Sigmoid colon (tissue), 4 donors: Measurements from ENCODE around the gene EIF4E2.

ENCODE experiments used
- CTCF ChIP-seq, 4 experiments: fragments of 450-650 bp in 3 of 4; fragments of 200-600 bp in 1 of 4; IDR thresholded peaks; one replicate each; pipeline ENCODE4 v1.5.1; 2016 to 2019; ENCODE audit warnings: antibody characterized with exemption in 4 of 4, mild to moderate bottlenecking in 3 of 4, moderate library complexity in 2 of 4
- EP300 ChIP-seq, 4 donors: sonication (generic); formaldehyde crosslinking; IDR thresholded peaks; one replicate each; pipeline ENCODE4 v1.6.1; 2017; ENCODE audit warnings: antibody characterized with exemption in 4 of 4
- POLR2AphosphoS5 ChIP-seq, 4 donors: sonication (generic); formaldehyde crosslinking; IDR thresholded peaks; one replicate each; pipeline ENCODE4 v1.6.1; 2017; ENCODE audit warnings: antibody characterized with exemption in 4 of 4

- no peak for TF ChIP-seq CTCF (IDR thresholded peaks at IDR 0.05)
- no peak for TF ChIP-seq EP300 (IDR thresholded peaks at IDR 0.05)
- no peak for TF ChIP-seq POLR2AphosphoS5 (IDR thresholded peaks at IDR 0.05)
Measured at GRCh38 chr2:232522623-232523401, 27.7 kb upstream of the EIF4E2 start.
